Retinal pigment epithelial cell (primary cell): ENCODE results near the gene AMBRA1.

Experiments used
- DNase-seq: peaks from one replicate; pipeline ENCODE4 v3.0.0-alpha.2; 2010; ENCODE audit warnings: low read depth
- H3K4me3 ChIP-seq: 2 replicates; pipeline ENCODE4 v1.5.1; 2011; ENCODE audit warnings: mild to moderate bottlenecking, low read length, control low read depth, moderate library complexity
- TF ChIP-seq, protein P1 (sequence below): conservative IDR thresholded peaks from 2 replicates; pipeline ENCODE4 v1.5.1; 2011; ENCODE audit warnings: low read depth, low read length, control low read depth, inconsistent platforms

AMBRA1 gene

DNA sequence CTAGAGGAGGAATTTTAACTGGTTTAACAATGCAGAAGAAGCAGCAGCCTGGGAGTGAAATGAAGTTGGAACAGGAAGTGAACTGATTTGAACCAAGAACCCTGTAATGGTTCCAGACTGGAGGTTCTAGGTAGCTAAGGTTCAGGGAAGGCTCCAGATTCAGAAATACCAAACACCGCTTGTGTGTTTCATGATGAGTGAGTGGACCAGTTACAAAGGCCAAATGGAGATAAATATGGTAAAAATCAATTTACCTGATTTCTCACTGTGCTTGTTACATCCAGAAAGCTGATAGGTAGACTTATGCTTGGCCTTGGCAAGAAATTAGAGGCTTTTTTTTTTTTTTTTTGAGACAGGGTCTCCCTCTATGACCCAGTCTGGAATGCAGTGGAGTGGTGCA, 36.4 kb upstream of the AMBRA1 start:
- DNase-seq = no peak
- no peak overlapping the region for H3K4me3 ChIP-seq
- TF ChIP-seq, protein P1, sequence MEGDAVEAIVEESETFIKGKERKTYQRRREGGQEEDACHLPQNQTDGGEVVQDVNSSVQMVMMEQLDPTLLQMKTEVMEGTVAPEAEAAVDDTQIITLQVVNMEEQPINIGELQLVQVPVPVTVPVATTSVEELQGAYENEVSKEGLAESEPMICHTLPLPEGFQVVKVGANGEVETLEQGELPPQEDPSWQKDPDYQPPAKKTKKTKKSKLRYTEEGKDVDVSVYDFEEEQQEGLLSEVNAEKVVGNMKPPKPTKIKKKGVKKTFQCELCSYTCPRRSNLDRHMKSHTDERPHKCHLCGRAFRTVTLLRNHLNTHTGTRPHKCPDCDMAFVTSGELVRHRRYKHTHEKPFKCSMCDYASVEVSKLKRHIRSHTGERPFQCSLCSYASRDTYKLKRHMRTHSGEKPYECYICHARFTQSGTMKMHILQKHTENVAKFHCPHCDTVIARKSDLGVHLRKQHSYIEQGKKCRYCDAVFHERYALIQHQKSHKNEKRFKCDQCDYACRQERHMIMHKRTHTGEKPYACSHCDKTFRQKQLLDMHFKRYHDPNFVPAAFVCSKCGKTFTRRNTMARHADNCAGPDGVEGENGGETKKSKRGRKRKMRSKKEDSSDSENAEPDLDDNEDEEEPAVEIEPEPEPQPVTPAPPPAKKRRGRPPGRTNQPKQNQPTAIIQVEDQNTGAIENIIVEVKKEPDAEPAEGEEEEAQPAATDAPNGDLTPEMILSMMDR = no peak

DNA sequence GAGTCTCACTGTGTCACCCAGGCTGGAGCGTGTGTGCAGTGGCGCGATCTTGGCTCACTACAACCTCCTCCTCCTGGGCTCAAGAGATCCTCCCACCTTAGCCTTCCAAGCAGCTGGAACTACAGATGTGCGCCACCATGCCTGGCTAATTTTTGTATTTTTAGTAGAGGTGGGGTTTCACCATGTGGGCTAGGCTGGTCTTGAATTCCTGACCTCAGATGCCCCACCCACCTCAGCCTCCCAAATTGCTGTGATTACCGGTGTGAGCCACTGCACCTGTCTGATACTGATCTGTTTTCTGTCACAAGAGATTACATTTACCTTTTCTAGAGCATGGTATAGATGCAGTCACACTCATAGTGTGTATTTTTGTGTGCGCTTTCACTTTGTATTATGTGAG, 35.1 kb upstream of the AMBRA1 start:
- H3K4me3 ChIP-seq = no peak overlapping the region
- DNase-seq = no peak
- TF ChIP-seq, protein P1 = no peak

DNA sequence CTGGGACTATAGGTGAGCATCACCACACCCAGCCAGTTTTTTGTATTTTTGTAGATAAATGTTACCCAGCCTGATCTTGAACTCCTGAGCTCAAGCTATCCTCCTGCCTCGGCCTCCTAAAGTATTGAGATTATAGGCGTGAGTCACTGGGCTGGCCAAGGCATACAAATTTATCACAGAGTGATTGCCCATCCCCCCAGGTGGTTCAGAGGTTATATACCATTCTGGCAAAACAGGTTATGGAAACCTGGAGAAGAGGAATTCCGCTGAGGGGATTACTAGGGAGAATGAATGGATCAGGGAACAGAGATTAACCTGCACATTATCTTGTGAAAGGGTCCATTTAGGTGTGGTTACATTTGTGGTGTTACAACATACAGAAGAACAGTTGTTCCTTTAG, 31.6 kb upstream of the AMBRA1 start:
- DNase-seq = no peak
- TF ChIP-seq, protein P1 = no peak
- H3K4me3 ChIP-seq = no peak overlapping the region

DNA sequence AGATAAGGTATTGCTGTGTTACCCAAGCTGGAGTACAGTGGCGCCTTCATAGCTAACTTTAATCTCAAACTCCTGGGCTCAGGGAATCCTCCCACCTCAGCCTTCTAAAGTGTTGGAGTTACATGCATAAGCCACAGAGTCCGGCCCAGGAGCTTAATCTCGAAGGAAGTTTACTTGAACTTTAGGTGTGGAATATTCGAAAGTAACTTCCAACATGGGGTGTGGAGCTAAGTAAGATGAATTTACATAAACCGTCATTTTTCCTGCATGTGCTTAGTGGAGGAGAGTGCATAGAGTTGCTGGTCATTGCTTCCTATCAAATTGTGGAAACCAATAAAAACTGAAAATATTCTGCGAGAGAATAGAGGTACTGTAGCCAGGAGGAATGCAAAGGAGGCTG, 25.0 kb upstream of the AMBRA1 start:
- peak overlapping the region; percentile 99 for H3K4me3 ChIP-seq
- TF ChIP-seq, protein P1 = no peak
- DNase-seq = no peak

DNA sequence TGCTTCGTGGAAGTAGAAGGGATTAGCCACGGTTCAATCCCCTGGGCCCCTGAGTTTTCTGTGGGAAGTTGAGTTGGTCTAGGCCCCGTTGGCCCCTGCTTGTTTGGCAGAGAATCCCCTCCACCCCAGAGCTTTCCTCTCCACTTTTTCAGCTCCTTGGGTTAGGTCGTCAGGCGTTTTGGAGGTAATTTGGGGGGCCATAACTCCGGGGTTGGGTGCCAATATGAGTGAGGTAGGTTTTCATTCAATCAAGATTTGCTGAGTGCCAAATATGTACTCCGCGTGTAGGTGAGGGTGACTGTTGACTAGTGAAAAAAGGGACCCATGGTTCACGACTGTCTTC, 24.1 kb upstream of the AMBRA1 start:
- H3K4me3 ChIP-seq = peak overlapping the region; percentile 99
- TF ChIP-seq, protein P1 = no peak
- no peak for DNase-seq

DNA sequence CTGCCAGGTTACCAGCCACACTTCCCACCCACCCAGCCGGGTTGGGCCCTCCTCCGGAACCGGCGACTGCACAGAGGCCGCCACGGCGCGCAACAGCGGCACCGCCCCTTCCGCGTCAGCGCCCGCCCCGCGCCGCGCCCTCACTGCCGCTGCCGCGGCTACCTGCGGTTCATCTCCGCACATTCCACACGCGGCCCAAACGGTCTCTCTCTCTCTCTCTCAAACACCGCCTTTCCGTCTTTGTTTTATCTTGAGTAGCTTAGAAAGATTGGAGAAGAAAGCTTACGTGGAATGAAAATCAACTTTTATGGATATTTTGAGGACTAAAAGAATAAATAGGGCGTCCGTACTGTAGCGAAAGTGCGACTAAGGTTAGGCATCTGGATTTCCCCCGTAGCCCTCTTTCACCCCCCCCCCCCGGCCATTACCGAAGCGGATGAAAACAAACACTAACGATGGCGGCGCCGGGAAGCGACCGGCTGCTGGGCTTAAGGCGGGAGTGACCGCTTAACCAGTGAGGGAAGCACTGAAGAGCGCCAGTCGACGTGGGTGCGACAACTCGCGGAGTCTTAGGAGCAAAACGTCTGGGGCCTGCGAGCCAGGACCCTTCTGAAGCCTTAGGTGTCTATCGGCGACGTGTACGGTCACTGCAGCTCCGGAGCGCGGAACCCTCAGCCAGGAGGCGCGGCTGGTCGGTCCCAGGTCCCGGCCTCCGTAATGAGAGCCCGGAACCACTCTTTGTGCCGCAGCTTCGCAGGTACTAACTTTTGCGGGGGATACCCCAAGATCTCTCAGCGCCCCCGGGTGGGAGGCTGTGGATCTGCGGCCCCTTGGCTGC, 23.5 kb upstream of the AMBRA1 start, which contains the start of the genes ATG13 and HARBI1:
Gene ATG13 (plus strand): TSS at position 420 of the 838 bp plus-strand sequence. CDS start 26,739 bp downstream, outside the sequence.
Gene HARBI1 (minus strand): TSS at position 94 of the 838 bp plus-strand sequence. CDS start 990 bp downstream, outside the sequence.
- H3K4me3 ChIP-seq = peak within 1 kb of the TSS; percentile 99
- peak; percentile 72 for DNase-seq
- TF ChIP-seq, protein P1 = peak; percentile 85
